BLaER1 treated with 17β-estradiol and CSF1 and Interleukin-3, amounts not matched to agents 10 nM and 100 nM (cell line): ENCODE results near the gene CLEC4A.
A peak's percentile ranks its signal among the peaks of the same experiment; 100 is the strongest.
"Not testable (repeated sequence)": the region's sequence is repeated elsewhere in the genome, so short reads cannot be mapped to it uniquely, and the experiment has no call there.

Source experiments
- H3K27ac ChIP-seq, 11 experiments: shearing (Covaris generic); formaldehyde crosslinking; 2 replicates each; pipeline ENCODE4 v1.8.1; 2022
- H3K27me3 ChIP-seq, 11 experiments: shearing (Covaris generic); formaldehyde crosslinking; 2 replicates each; pipeline ENCODE4 v1.8.1; 2022
- H3K36me3 ChIP-seq, 11 experiments: shearing (Covaris generic); formaldehyde crosslinking; 2 replicates each; pipeline ENCODE4 v1.8.1; 2022
- H3K4me1 ChIP-seq, 10 experiments: shearing (Covaris generic); formaldehyde crosslinking; 2 replicates each; pipeline ENCODE4 v1.8.1; 2022
- H3K4me2 ChIP-seq, 11 experiments: shearing (Covaris generic); formaldehyde crosslinking; 2 replicates each; pipeline ENCODE4 v1.8.1; 2022
- H3K4me3 ChIP-seq, 10 experiments: shearing (Covaris generic); formaldehyde crosslinking; 2 replicates each; pipeline ENCODE4 v1.8.1; 2022
- H3K9ac ChIP-seq, 11 experiments: shearing (Covaris generic); formaldehyde crosslinking; 2 replicates each; pipeline ENCODE4 v1.8.1; 2022
- H3K9me3 ChIP-seq, 11 experiments: shearing (Covaris generic); formaldehyde crosslinking; replicated peaks in 1 of 11; 2 replicates each; pipeline ENCODE4 v1.8.1; 2022
- H4K20me1 ChIP-seq, 11 experiments: shearing (Covaris generic); formaldehyde crosslinking; 2 replicates each; pipeline ENCODE4 v1.8.1; 2022
- Cebpa-rat ChIP-seq, 11 experiments: shearing (Covaris generic); IDR thresholded peaks; 2 replicates each; pipeline ENCODE4 v1.8.1; 2022

The CLEC4A gene

GRCh38 chr12:8108808-8109398 lies 14.5 kb upstream of the CLEC4A start:
- no peak for TF ChIP-seq Cebpa-rat (IDR thresholded peaks at IDR 0.05)
- H3K27me3 ChIP-seq: no peaks in the 10 kb centered on the region
- H3K4me1 ChIP-seq: peaks cover 0 to 4% (median 0%) of the 10 kb centered on the region in 10 experiments; a peak in 1 of 20 replicates
- 0 out of 22 replicates have a peak overlapping the region, but pooled peaks of 1 of the 11 experiments have one; percentile 21 for H3K4me2 ChIP-seq
- no peaks in the 10 kb centered on the region for H4K20me1 ChIP-seq
- H3K27ac ChIP-seq: no peak overlapping the region; a peak in 1 of 22 replicates
- peaks cover 11 to 23% (median 19%) of the 10 kb centered on the region in 11 experiments; a peak in 21 of 22 replicates for H3K9me3 ChIP-seq
- H3K4me3 ChIP-seq: no peak overlapping the region
- peak overlapping the region in 4 of 11 experiments; percentile 32 to 54 (median 48); a peak in 6 of 22 replicates for H3K9ac ChIP-seq
- H3K36me3 ChIP-seq: peaks cover 14 to 34% (median 20%) of the 10 kb centered on the region in 11 experiments; a peak in 21 of 22 replicates

GRCh38 chr12:8113117-8113516 lies 10.3 kb upstream of the CLEC4A start:
- not testable (repeated sequence) for H3K27me3 ChIP-seq, H3K4me1 ChIP-seq, H3K4me3 ChIP-seq, H3K9me3 ChIP-seq, H3K9ac ChIP-seq, H3K4me2 ChIP-seq, H3K27ac ChIP-seq, H4K20me1 ChIP-seq
- H3K36me3 ChIP-seq: peaks cover 0 to 31% (median 0%) of the 10 kb centered on the region in 11 experiments; a peak in 3 of 22 replicates

GRCh38 chr12:8120072-8120713 lies 3.2 kb upstream of the CLEC4A start:
- Histone ChIP-seq H3K4me3 (no peak overlapping the region), H3K27ac (no peak overlapping the region), H4K20me1 (peaks cover 0 to 11% (median 0%) of the 10 kb centered on the region in 11 experiments; a peak in 2 of 22 replicates), H3K4me1 (peaks cover 26 to 32% (median 30%) of the 10 kb centered on the region in 10 experiments), H3K27me3 (no peaks in the 10 kb centered on the region), H3K9ac (no peak overlapping the region), H3K4me2 (no peak overlapping the region), H3K9me3 (no peaks in the 10 kb centered on the region), H3K36me3 (peaks cover 0 to 31% (median 0%) of the 10 kb centered on the region in 11 experiments; a peak in 3 of 22 replicates)
- no peak for TF ChIP-seq Cebpa-rat (IDR thresholded peaks at IDR 0.05)

- Histone ChIP-seq H3K9ac (no peak overlapping the region), H3K36me3 (peaks cover 0 to 29% (median 0%) of the 10 kb centered on the region in 11 experiments; a peak in 6 of 22 replicates), H4K20me1 (peaks cover 0 to 11% (median 0%) of the 10 kb centered on the region in 11 experiments; a peak in 2 of 22 replicates), H3K4me3 (no peak overlapping the region), H3K9me3 (no peaks in the 10 kb centered on the region), H3K4me1 (peaks cover 21 to 33% (median 24%) of the 10 kb centered on the region in 10 experiments), H3K27me3 (no peaks in the 10 kb centered on the region), H3K4me2 (no peak overlapping the region), H3K27ac (no peak overlapping the region)
- no peak for TF ChIP-seq Cebpa-rat (IDR thresholded peaks at IDR 0.05)
Measured at GRCh38 chr12:8127138-8127537, 3.7 kb downstream of the CLEC4A start.

GRCh38 chr12:8133636-8134397 lies 10.4 kb downstream of the CLEC4A start:
- H3K4me1 ChIP-seq, H3K27me3 ChIP-seq, H4K20me1 ChIP-seq, H3K4me3 ChIP-seq, H3K9ac ChIP-seq, H3K9me3 ChIP-seq, H3K4me2 ChIP-seq, H3K27ac ChIP-seq: not testable (repeated sequence)
- H3K36me3 ChIP-seq: peaks cover 0 to 58% (median 7%) of the 10 kb centered on the region in 11 experiments; a peak in 8 of 22 replicates

- H3K4me2 ChIP-seq, H3K4me1 ChIP-seq, H3K4me3 ChIP-seq, H3K27me3 ChIP-seq, H3K9ac ChIP-seq, H4K20me1 ChIP-seq, H3K27ac ChIP-seq, H3K9me3 ChIP-seq: not testable (repeated sequence)
- peaks cover 0 to 58% (median 7%) of the 10 kb centered on the region in 11 experiments; a peak in 8 of 22 replicates for H3K36me3 ChIP-seq
Measured at GRCh38 chr12:8134398-8134930, 11.0 kb downstream of the CLEC4A start.

GRCh38 chr12:8141647-8142046 lies 18.2 kb downstream of the CLEC4A start:
- not testable (repeated sequence) for H3K4me1 ChIP-seq, H3K27me3 ChIP-seq, H3K4me3 ChIP-seq, H3K4me2 ChIP-seq, H3K9ac ChIP-seq, H3K27ac ChIP-seq, H4K20me1 ChIP-seq
- Histone ChIP-seq H3K9me3 (peaks cover 18 to 21% (median 20%) of the 10 kb centered on the region in 11 experiments), H3K36me3 (peaks cover 0 to 42% (median 11%) of the 10 kb centered on the region in 11 experiments; a peak in 9 of 22 replicates)

- peaks cover 18 to 21% (median 20%) of the 10 kb centered on the region in 11 experiments for H3K9me3 ChIP-seq
- H3K36me3 ChIP-seq: peaks cover 0 to 27% (median 6%) of the 10 kb centered on the region in 11 experiments; a peak in 7 of 22 replicates
- H3K4me3 ChIP-seq: no peak overlapping the region
- no peak overlapping the region for H3K27ac ChIP-seq
- H4K20me1 ChIP-seq: no peaks in the 10 kb centered on the region
- peaks cover 0 to 6% (median 0%) of the 10 kb centered on the region in 10 experiments; a peak in 1 of 20 replicates for H3K4me1 ChIP-seq
- H3K4me2 ChIP-seq: no peak overlapping the region
- H3K9ac ChIP-seq: no peak overlapping the region
- H3K27me3 ChIP-seq: no peaks in the 10 kb centered on the region
- no peak for TF ChIP-seq Cebpa-rat (IDR thresholded peaks at IDR 0.05)
Measured at GRCh38 chr12:8143261-8143660, 19.8 kb downstream of the CLEC4A start.
